Endothelial cell of umbilical vein (primary cell): ENCODE measurements around the gene EFCC1. TPM values are rescaled to one million over a fixed set of nuclear protein-coding genes. Genes with fewer than 3 reads are reported as not detected.

Source experiments
- BruUV-seq: library from RNA; stranded (reverse); fragments of 400-500 nt; replicated peaks from 2 replicates; lab custom pipeline; 2021; lab: Mats Ljungman, UMichigan
- CTCF ChIA-PET: fragments of 300-600, 350-600 bp; sonication (Branson Sonifier 250); formaldehyde crosslinking; loops from one replicate; lab custom pipeline; 2021; ENCODE audit warnings: antibody characterized with exemption, inconsistent platforms; lab: Charles Lee
- POLR2A ChIA-PET: fragments of 300-600, 350-600 bp; sonication (Branson Sonifier 250); formaldehyde crosslinking; loops from one replicate; lab custom pipeline; 2021; ENCODE audit warnings: antibody characterized with exemption, inconsistent platforms; lab: Charles Lee
- DNase-seq: peaks from one replicate; pipeline ENCODE4 v3.0.0-alpha.2; 2011; ENCODE audit warnings: low read depth, low spot score
- FAIRE-seq: peaks from 2 replicates; lab custom pipeline; 2011; peaks lifted over from hg19 to GRCh38; lab: Jason Lieb, UNC
- H2AFZ ChIP-seq: 2 replicates; pipeline ENCODE4 v1.6.0; 2012; ENCODE audit warnings: low read depth, low read length, control low read depth, inconsistent platforms
- H3K27ac ChIP-seq: 2 replicates; pipeline ENCODE4 v1.5.1; 2011; ENCODE audit warnings: low read depth, mild to moderate bottlenecking, control low read depth, low read length, moderate library complexity; ENCODE audit not compliant: insufficient read depth
- H3K27me3 ChIP-seq, 2 experiments: 2 replicates each; pipeline versions ENCODE4 v1.6.0 to v1.6.1; 2011; ENCODE audit warnings: low read length in 2 of 2, mixed read lengths in 1 of 2; ENCODE audit not compliant: control insufficient read depth in 2 of 2, insufficient read depth in 2 of 2
- H3K36me3 ChIP-seq, 2 experiments: 2 replicates in 1 of 2; 3 replicates in 1 of 2; pipeline ENCODE4 v1.5.1; 2011; ENCODE audit warnings: low read length in 2 of 2, mild to moderate bottlenecking in 1 of 2, moderate library complexity in 1 of 2; ENCODE audit not compliant: control insufficient read depth in 2 of 2, insufficient read depth in 2 of 2; ENCODE audit errors: extremely low read depth in 1 of 2
- H3K4me1 ChIP-seq: 3 replicates; pipeline ENCODE4 v1.5.1; 2011; ENCODE audit warnings: mild to moderate bottlenecking, low read length; ENCODE audit not compliant: control insufficient read depth, insufficient read depth; ENCODE audit errors: extremely low read depth
- H3K4me2 ChIP-seq: 2 replicates; pipeline ENCODE4 v1.6.1; 2011; ENCODE audit warnings: low read length, control low read depth, mixed read lengths; ENCODE audit not compliant: insufficient read depth
- H3K4me3 ChIP-seq, 3 experiments: fragments of 200-600 bp in 1 of 3; sonication (generic), shearing (Covaris generic) in 1 of 3; replicated peaks in 1 of 3; 2 replicates each; pipeline ENCODE4 v1.5.1; 2011 to 2016; ENCODE audit warnings: control low read depth in 3 of 3, low read length in 3 of 3, mild to moderate bottlenecking in 2 of 3, inconsistent platforms in 1 of 3, low read depth in 1 of 3, moderate library complexity in 1 of 3; ENCODE audit not compliant: insufficient read depth in 1 of 3
- H3K79me2 ChIP-seq: 2 replicates; pipeline ENCODE4 v1.6.0; 2012; ENCODE audit warnings: low read length, inconsistent platforms; ENCODE audit not compliant: control insufficient read depth, insufficient read depth
- H3K9ac ChIP-seq: replicated peaks from 2 replicates; pipeline ENCODE3; 2011; ENCODE audit warnings: low read length, control low read depth; ENCODE audit not compliant: insufficient read depth; ENCODE audit errors: extremely low read depth
- H3K9me1 ChIP-seq: replicated peaks from 3 replicates; pipeline ENCODE4 v1.6.0; 2011; ENCODE audit warnings: mild to moderate bottlenecking, low read length; ENCODE audit not compliant: control insufficient read depth, insufficient read depth; ENCODE audit errors: extremely low read depth
- H3K9me3 ChIP-seq: replicated peaks from 2 replicates; pipeline ENCODE4 v1.5.1; 2012; ENCODE audit warnings: low read length, inconsistent platforms; ENCODE audit not compliant: control insufficient read depth, insufficient read depth
- H4K20me1 ChIP-seq: replicated peaks from 2 replicates; pipeline ENCODE3; 2011; ENCODE audit warnings: mild to moderate bottlenecking, low read length; ENCODE audit not compliant: control insufficient read depth, insufficient read depth; ENCODE audit errors: extremely low read depth
- EZH2 ChIP-seq: IDR thresholded peaks from 2 replicates; pipeline ENCODE4 v1.6.1; 2012; ENCODE audit warnings: borderline replicate concordance, low read depth, mild to moderate bottlenecking, moderate library complexity, low read length, inconsistent platforms; ENCODE audit not compliant: severe bottlenecking
- FOS ChIP-seq: IDR thresholded peaks from 2 replicates; pipeline ENCODE4 v1.6.1; 2011; ENCODE audit warnings: mild to moderate bottlenecking, low read length, moderate library complexity, borderline replicate concordance; ENCODE audit not compliant: insufficient read depth
- GATA2 ChIP-seq: IDR thresholded peaks from 2 replicates; pipeline ENCODE4 v1.7.0; 2011; ENCODE audit warnings: low read depth, mild to moderate bottlenecking, moderate library complexity, mixed read lengths, low read length; ENCODE audit not compliant: insufficient read length, insufficient read depth
- JUN ChIP-seq: IDR thresholded peaks from 2 replicates; pipeline ENCODE4 v1.6.1; 2011; ENCODE audit warnings: borderline replicate concordance, low read depth; ENCODE audit not compliant: insufficient read length, insufficient read depth
- MAX ChIP-seq: IDR thresholded peaks from 2 replicates; pipeline ENCODE4 v1.6.1; 2011; ENCODE audit not compliant: insufficient read depth, insufficient read length
- MYC ChIP-seq: IDR thresholded peaks from one replicate; pipeline ENCODE4 v1.6.1; 2011; ENCODE audit warnings: mild to moderate bottlenecking, low read depth, low read length
- POLR2A ChIP-seq: IDR thresholded peaks from 2 replicates; pipeline ENCODE4 v1.6.1; 2012; ENCODE audit warnings: low read depth, mild to moderate bottlenecking, control low read depth, low read length
- POLR2AphosphoS5 ChIP-seq: IDR thresholded peaks from 2 replicates; pipeline ENCODE4 v1.6.1; 2012; ENCODE audit warnings: low read depth, mild to moderate bottlenecking, control low read depth, low read length, moderate library complexity; ENCODE audit not compliant: insufficient read depth
- dilution Hi-C: fragments of 300-500 bp; cut with MboI; formaldehyde crosslinking; loops from one replicate; pipeline ENCODE4 v1.15.0; 2019; ENCODE audit warnings: low sequenced_read_pairs; ENCODE audit not compliant: extremely low pct_ligation_motif_present
- intact Hi-C: fragments of 100-400 bp; cut with micrococcal nuclease; formaldehyde crosslinking; loops from one replicate; pipeline ENCODE4 v1.10.0; 2022
- polyA plus RNA-seq, 4 experiments: library from polyadenylated mRNA; depleted of rRNA in 3 of 4; stranded (reverse) in 3 of 4; unstranded in 1 of 4; fragments of >200 nt; gene quantifications; 2 replicates each; pipeline versions ENCODE4 v1.2.1 to v1.2.3, GENCODE V29; 2011 to 2012; ENCODE audit warnings: missing spikeins in 1 of 4
- total RNA-seq: library from RNA; stranded (reverse); gene quantifications from 2 replicates; pipeline ENCODE4 v1.2.3, GENCODE V29; 2021
- TF ChIP-seq, protein P1 (sequence below), 2 donors: IDR thresholded peaks; 1 replicate in 1 of 2; 2 replicates in 1 of 2; pipeline ENCODE4 v1.5.1; 2011; ENCODE audit warnings: low read length in 2 of 2, mild to moderate bottlenecking in 2 of 2, moderate library complexity in 2 of 2, control low read depth in 1 of 2, inconsistent platforms in 1 of 2, low read depth in 1 of 2; ENCODE audit not compliant: insufficient read depth in 1 of 2; ENCODE audit errors: extremely low read depth in 1 of 2

Gene EFCC1
- total and polyA plus RNA-seq, 2 donors (not counting 3 experiments of a cell fraction or from before 2014, with no cell fraction given) = 0.73 to 1.3 TPM

- ChIA-PET POLR2A (no interaction called here), CTCF (no interaction called here)
- H3K4me1 ChIP-seq = no peaks in the 10 kb centered on the region
- no peaks in the 10 kb centered on the region for H3K9me1 ChIP-seq
- dilution Hi-C loops (no loop called here), intact Hi-C loops (no loop called here)
- TF ChIP-seq MYC (no peak), MAX (no peak), EZH2 (no peak), GATA2 (no peak), FOS (no peak), POLR2A (no peak), JUN (no peak), POLR2AphosphoS5 (no peak)
- TF ChIP-seq, protein P1, sequence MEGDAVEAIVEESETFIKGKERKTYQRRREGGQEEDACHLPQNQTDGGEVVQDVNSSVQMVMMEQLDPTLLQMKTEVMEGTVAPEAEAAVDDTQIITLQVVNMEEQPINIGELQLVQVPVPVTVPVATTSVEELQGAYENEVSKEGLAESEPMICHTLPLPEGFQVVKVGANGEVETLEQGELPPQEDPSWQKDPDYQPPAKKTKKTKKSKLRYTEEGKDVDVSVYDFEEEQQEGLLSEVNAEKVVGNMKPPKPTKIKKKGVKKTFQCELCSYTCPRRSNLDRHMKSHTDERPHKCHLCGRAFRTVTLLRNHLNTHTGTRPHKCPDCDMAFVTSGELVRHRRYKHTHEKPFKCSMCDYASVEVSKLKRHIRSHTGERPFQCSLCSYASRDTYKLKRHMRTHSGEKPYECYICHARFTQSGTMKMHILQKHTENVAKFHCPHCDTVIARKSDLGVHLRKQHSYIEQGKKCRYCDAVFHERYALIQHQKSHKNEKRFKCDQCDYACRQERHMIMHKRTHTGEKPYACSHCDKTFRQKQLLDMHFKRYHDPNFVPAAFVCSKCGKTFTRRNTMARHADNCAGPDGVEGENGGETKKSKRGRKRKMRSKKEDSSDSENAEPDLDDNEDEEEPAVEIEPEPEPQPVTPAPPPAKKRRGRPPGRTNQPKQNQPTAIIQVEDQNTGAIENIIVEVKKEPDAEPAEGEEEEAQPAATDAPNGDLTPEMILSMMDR (IDR thresholded peaks at IDR 0.05; ENCODE audit: extremely low read depth in 1 of 2, insufficient read depth in 1 of 2, low read depth in 1 of 2, low read length in 2 of 2) = no peak
- no peaks in the 10 kb centered on the region for H3K9me3 ChIP-seq
- no TSS peak for BruUV-seq
- H3K4me3 ChIP-seq = no peak overlapping the region
- H2AFZ ChIP-seq = no peak overlapping the region
- no peaks in the 10 kb centered on the region for H3K79me2 ChIP-seq
- no peaks in the 10 kb centered on the region for H3K27me3 ChIP-seq
- FAIRE-seq (no peak), DNase-seq (no peak)
- H3K9ac ChIP-seq = no peak overlapping the region
- H3K36me3 ChIP-seq = no peaks in the 10 kb centered on the region
- no peaks in the 10 kb centered on the region for H4K20me1 ChIP-seq
- H3K27ac ChIP-seq = no peak overlapping the region
- H3K4me2 ChIP-seq = no peak overlapping the region
These were observed 38.9 kb downstream of the EFCC1 start for GRCh38 chr3:129040039-129040336.
